A673 (cell line): ENCODE data around the gene CHMP1A. TPM values are rescaled to one million over a fixed set of nuclear protein-coding genes. Genes with fewer than 3 reads are reported as not detected.

ENCODE experiments used
- BruUV-seq: library from RNA; stranded (reverse); fragments of 400-500 nt; replicated peaks from 2 replicates; lab custom pipeline; 2021; lab: Mats Ljungman, UMichigan
- CTCF ChIA-PET: fragments of 300-600 bp; sonication (Branson Sonifier 250); formaldehyde crosslinking; loops from one replicate; lab custom pipeline; 2022; ENCODE audit warnings: antibody characterized with exemption; lab: Charles Lee
- POLR2A ChIA-PET: fragments of 300-600 bp; sonication (Branson Sonifier 250); formaldehyde crosslinking; loops from one replicate; lab custom pipeline; 2022; ENCODE audit warnings: antibody characterized with exemption; ENCODE audit not compliant: low non-redundant PET; lab: Charles Lee
- DNase-seq: peaks from one replicate; pipeline ENCODE4 v3.0.0-alpha.2; 2015; ENCODE audit warnings: low spot score
- H3K27ac ChIP-seq: fragments of 200-600 bp; sonication (generic); 2 replicates; pipeline ENCODE4 v1.5.1; 2016; ENCODE audit warnings: mixed run types, low read depth, mild to moderate bottlenecking, mixed read lengths, antibody characterized with exemption, low read length; ENCODE audit not compliant: poor library complexity, severe bottlenecking
- H3K27me3 ChIP-seq: fragments of 200-600 bp; sonication (generic); replicated peaks from 2 replicates; pipeline ENCODE4 v1.6.1; 2017; ENCODE audit warnings: mixed run types, low read depth, mild to moderate bottlenecking, mixed read lengths, antibody characterized with exemption, low read length; ENCODE audit not compliant: insufficient read depth, poor library complexity
- H3K36me3 ChIP-seq: fragments of 200-600 bp; sonication (generic); 2 replicates; pipeline ENCODE4 v1.6.1; 2016; ENCODE audit warnings: mixed run types, mild to moderate bottlenecking, mixed read lengths, antibody characterized with exemption, low read length; ENCODE audit not compliant: insufficient read depth, poor library complexity, severe bottlenecking
- H3K4me1 ChIP-seq: fragments of 200-600 bp; sonication (generic); 2 replicates; pipeline ENCODE4 v1.6.1; 2017; ENCODE audit warnings: mixed run types, mild to moderate bottlenecking, mixed read lengths, antibody characterized with exemption, low read length; ENCODE audit not compliant: insufficient read depth, poor library complexity, severe bottlenecking
- H3K4me3 ChIP-seq: fragments of 200-600 bp; sonication (generic); 2 replicates; pipeline ENCODE4 v1.5.1; 2016; ENCODE audit warnings: low read depth, mixed run types, mild to moderate bottlenecking, mixed read lengths, low read length; ENCODE audit not compliant: poor library complexity, severe bottlenecking
- H3K9me3 ChIP-seq: fragments of 200-600 bp; sonication (generic); 2 replicates; pipeline ENCODE4 v1.6.1; 2016; ENCODE audit warnings: mixed run types, low read depth, mild to moderate bottlenecking, mixed read lengths, antibody characterized with exemption, low read length; ENCODE audit not compliant: poor library complexity, severe bottlenecking
- CTCF ChIP-seq: fragments of 300-800, 200-600 bp; sonication (generic); conservative IDR thresholded peaks from 2 replicates; pipeline ENCODE4 v1.5.1; 2017; ENCODE audit warnings: low read depth, mild to moderate bottlenecking, antibody characterized with exemption, low read length, moderate library complexity, mixed read lengths
- EZH2 ChIP-seq: fragments of 200-600 bp; sonication (generic); IDR thresholded peaks from 2 replicates; pipeline ENCODE4 v1.6.1; 2017; ENCODE audit warnings: borderline replicate concordance, low read depth, mild to moderate bottlenecking, mixed read lengths, antibody characterized with exemption, low read length; ENCODE audit not compliant: poor library complexity, severe bottlenecking
- intact Hi-C: fragments of 100-400 bp; cut with micrococcal nuclease; formaldehyde crosslinking; loops from one replicate; pipeline ENCODE4 v1.10.0; 2022; ENCODE audit not compliant: unreplicated experiment
- total RNA-seq: library from RNA; stranded (reverse); gene quantifications from 2 replicates; pipeline ENCODE4 v1.2.3, GENCODE V29; 2021

CHMP1A gene
- total RNA-seq, 1 experiment from 2014 or later, result 110 TPM

GRCh38 chr16:89639385-89639784 lies 18.1 kb downstream of the CHMP1A start:
- H3K27ac ChIP-seq, result no peak overlapping the region
- no peaks in the 10 kb centered on the region for H3K27me3 ChIP-seq
- ChIA-PET POLR2A (no interaction called here), CTCF (no interaction called here)
- H3K4me1 ChIP-seq, result peaks cover 4% of the 10 kb centered on the region
- intact Hi-C loops, result no loop called here
- DNase-seq, result no peak
- no TSS peak for BruUV-seq
- H3K4me3 ChIP-seq, result no peak overlapping the region
- H3K36me3 ChIP-seq, result no peaks in the 10 kb centered on the region
- TF ChIP-seq EZH2 (no peak), CTCF (no peak)
- H3K9me3 ChIP-seq, result no peaks in the 10 kb centered on the region

- H3K4me3 ChIP-seq, result no peak overlapping the region
- TF ChIP-seq EZH2, result no peak
- no peak for TF ChIP-seq CTCF
- no peak for DNase-seq
- H3K27ac ChIP-seq, result no peak overlapping the region
- ChIA-PET POLR2A (no interaction called here), CTCF (no interaction called here)
- peaks cover 4% of the 10 kb centered on the region for H3K4me1 ChIP-seq
- H3K27me3 ChIP-seq, result no peaks in the 10 kb centered on the region
- no TSS peak for BruUV-seq
- H3K36me3 ChIP-seq, result no peaks in the 10 kb centered on the region
- H3K9me3 ChIP-seq, result no peaks in the 10 kb centered on the region
- intact Hi-C loops, result no loop called here
These were observed 19.1 kb downstream of the CHMP1A start for GRCh38 chr16:89638455-89638854.

- POLR2A ChIA-PET, result no interaction called here
- intact Hi-C loops, result no loop called here
- H3K4me1 ChIP-seq, result peaks cover 4% of the 10 kb centered on the region
- no peaks in the 10 kb centered on the region for H3K27me3 ChIP-seq
- TF ChIP-seq CTCF (no peak), EZH2 (no peak)
- H3K36me3 ChIP-seq, result no peaks in the 10 kb centered on the region
- no peaks in the 10 kb centered on the region for H3K9me3 ChIP-seq
- no peak overlapping the region for H3K4me3 ChIP-seq
- DNase-seq, result no peak
- CTCF ChIA-PET, result no interaction called here
- no peak overlapping the region for H3K27ac ChIP-seq
- no TSS peak for BruUV-seq
These were observed 20.1 kb downstream of the CHMP1A start for GRCh38 chr16:89637379-89637778.
